ENCODE data around the gene EIF5AL1. TPM values are rescaled to one million over a fixed set of nuclear protein-coding genes. Genes with fewer than 3 reads are reported as not detected.

The EIF5AL1 gene
- total RNA-seq, 2 donors from 2014 or later: 0.19 to 1.6 TPM

DNA sequence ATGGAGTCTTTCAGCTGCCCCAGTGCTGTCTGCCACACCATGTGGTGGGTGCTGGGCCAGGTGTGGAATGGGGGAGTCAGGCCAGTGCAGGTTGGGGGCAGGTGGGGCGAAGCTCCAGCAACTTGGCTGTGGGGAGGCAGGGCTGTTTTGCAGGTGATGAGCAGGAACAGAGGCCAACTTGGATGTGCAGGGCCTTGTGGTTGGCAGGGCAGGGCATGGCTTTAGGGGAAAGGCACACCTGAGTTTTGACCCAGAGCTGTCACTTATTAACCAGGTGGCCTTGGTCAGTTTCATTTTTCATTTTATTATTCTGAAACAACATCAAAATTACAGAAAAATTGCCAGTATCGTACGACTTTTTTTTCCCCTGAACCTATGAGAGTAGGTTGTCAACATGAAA lies 48.9 kb downstream of the EIF5AL1 start:
- Histone ChIP-seq H3K9me3 (no peaks in the 10 kb centered on the region), H3K4me1 (peaks cover 8% of the 10 kb centered on the region), H3K4me3 (no peak overlapping the region), H3K27ac (no peak overlapping the region), H3K27me3 (no peaks in the 10 kb centered on the region), H3K9ac (ENCODE audit: low read depth in 2 of 2, low read length in 2 of 2) (no peak overlapping the region), H3K36me3 (no peaks in the 10 kb centered on the region)
- intact Hi-C loops (cut with DNase I): no loop called here
- DNase-seq: peak; percentile 66
- TF ChIP-seq CTCF (IDR thresholded peaks at IDR 0.05): no peak

GRCh38 chr10:79562135-79562756 lies 49.9 kb downstream of the EIF5AL1 start:
- DNase-seq: peak; percentile 81
- TF ChIP-seq CTCF (IDR thresholded peaks at IDR 0.05): peak; percentile 87
- intact Hi-C loops (cut with DNase I): no loop called here
- H3K27me3 ChIP-seq: no peaks in the 10 kb centered on the region
- H3K4me1 ChIP-seq: peaks cover 8% of the 10 kb centered on the region
- no peaks in the 10 kb centered on the region for H3K9me3 ChIP-seq
- H3K36me3 ChIP-seq: no peaks in the 10 kb centered on the region
- no peak overlapping the region for H3K27ac ChIP-seq
- no peak overlapping the region for H3K4me3 ChIP-seq
- H3K9ac ChIP-seq (ENCODE audit: low read depth in 2 of 2, low read length in 2 of 2): no peak overlapping the region

- peaks cover 8% of the 10 kb centered on the region for H3K4me1 ChIP-seq
- H3K27me3 ChIP-seq: no peaks in the 10 kb centered on the region
- intact Hi-C loops (cut with DNase I): no loop called here
- no peaks in the 10 kb centered on the region for H3K9me3 ChIP-seq
- H3K36me3 ChIP-seq: no peaks in the 10 kb centered on the region
- H3K4me3 ChIP-seq: no peak overlapping the region
- H3K9ac ChIP-seq (ENCODE audit: low read depth in 2 of 2, low read length in 2 of 2): no peak overlapping the region
- no peak overlapping the region for H3K27ac ChIP-seq
- DNase-seq: no peak
- no peak for TF ChIP-seq CTCF (IDR thresholded peaks at IDR 0.05)
These were observed 51.1 kb downstream of the EIF5AL1 start for GRCh38 chr10:79563426-79563825.

Other genes starting within 250 kb of the EIF5AL1 start
- gene PPIF, start 165.1 kb upstream of the EIF5AL1 start, total RNA-seq: 100 to 1,000 TPM in 1 of 2 donors, 10 to 100 TPM in 1; 99.3 to 154 TPM
- 10 to 100 TPM in 1 of 2 donors, 1 to 10 TPM in 1; 4.6 to 19.1 TPM for gene ZCCHC24, start 66.9 kb upstream of the EIF5AL1 start, total RNA-seq
- gene SFTPA2, start 47.9 kb downstream of the EIF5AL1 start, total RNA-seq: 10 to 100 TPM in 1 of 2 donors, 1 to 10 TPM in 1; 5.6 to 14.2 TPM
- 1 to 10 TPM in 1 of 2 donors, under 1 TPM in 1; 0.77 to 8.8 TPM for gene SFTPA1, start 98.4 kb downstream of the EIF5AL1 start, total RNA-seq
- 1 to 10 TPM in 1 of 2 donors, under 1 TPM in 1; 0.98 to 1.2 TPM for gene NUTM2B, start 190.7 kb downstream of the EIF5AL1 start, total RNA-seq